ENCODE results near the gene ERAS. TPM values are rescaled to one million over a fixed set of nuclear protein-coding genes. Genes with fewer than 3 reads are reported as not detected.

Gene ERAS
- total RNA-seq, 2 experiments from 2014 or later = not detected

- H3K4me3 ChIP-seq (ENCODE audit: low read length) = no peak overlapping the region
- no peaks in the 10 kb centered on the region for H3K9me3 ChIP-seq (ENCODE audit: control insufficient read depth in 1 of 2, insufficient read depth in 1 of 2, low read length in 2 of 2)
- no peaks in the 10 kb centered on the region for H3K9me3 Mint-ChIP-seq
- POLR2A ChIA-PET = no interaction called here
- CTCF ChIA-PET = no interaction called here
- H3K36me3 Mint-ChIP-seq (ENCODE audit: low read depth) = no peaks in the 10 kb centered on the region
- ATAC-seq (ENCODE audit: poor library complexity) (no peak), DNase-seq (no peak)
- TF ChIP-seq CTCF (IDR thresholded peaks at IDR 0.05) = no peak
- no peaks in the 10 kb centered on the region for H3K4me1 Mint-ChIP-seq (ENCODE audit: low read depth)
- no peak overlapping the region for H3K27ac ChIP-seq (ENCODE audit: low read depth in 1 of 2, low read length in 2 of 2)
- peaks cover 4% of the 10 kb centered on the region for H3K4me1 ChIP-seq (ENCODE audit: insufficient read depth, low read length)
- H3K36me3 ChIP-seq (ENCODE audit: insufficient read depth, low read length) = no peaks in the 10 kb centered on the region
- H3K27me3 ChIP-seq (ENCODE audit: control insufficient read depth in 1 of 2, insufficient read depth in 2 of 2, low read length in 2 of 2) = no peaks in the 10 kb centered on the region
- H3K27me3 Mint-ChIP-seq = no peaks in the 10 kb centered on the region
- H3K4me3 Mint-ChIP-seq = no peak overlapping the region
- intact Hi-C loops (cut with DNase I, micrococcal nuclease) = loop anchor here in 1 of 2 experiments (5.0 kb wide), 1 partner anchor 40 kb away; no protein-coding TSS in a partner anchor
- no peak overlapping the region for H3K27ac Mint-ChIP-seq
Observed at GRCh38 chrX:48792219-48792618, 34.1 kb upstream of the ERAS start.

- no peak overlapping the region for H3K27ac ChIP-seq (ENCODE audit: low read depth in 1 of 2, low read length in 2 of 2)
- no peaks in the 10 kb centered on the region for H3K27me3 Mint-ChIP-seq
- no peaks in the 10 kb centered on the region for H3K9me3 Mint-ChIP-seq
- no peak overlapping the region for H3K4me3 Mint-ChIP-seq
- no peaks in the 10 kb centered on the region for H3K9me3 ChIP-seq (ENCODE audit: control insufficient read depth in 1 of 2, insufficient read depth in 1 of 2, low read length in 2 of 2)
- no peaks in the 10 kb centered on the region for H3K36me3 Mint-ChIP-seq (ENCODE audit: low read depth)
- H3K36me3 ChIP-seq (ENCODE audit: insufficient read depth, low read length) = no peaks in the 10 kb centered on the region
- H3K4me1 ChIP-seq (ENCODE audit: insufficient read depth, low read length) = peaks cover 4% of the 10 kb centered on the region
- intact Hi-C loops (cut with DNase I, micrococcal nuclease) = loop anchor here in 1 of 2 experiments (5.0 kb wide), 1 partner anchor 42 kb away; no protein-coding TSS in a partner anchor
- TF ChIP-seq CTCF (IDR thresholded peaks at IDR 0.05) = no peak
- ATAC-seq (ENCODE audit: poor library complexity) (no peak), DNase-seq (no peak)
- no peak overlapping the region for H3K4me3 ChIP-seq (ENCODE audit: low read length)
- no peak overlapping the region for H3K27ac Mint-ChIP-seq
- POLR2A ChIA-PET = no interaction called here
- H3K27me3 ChIP-seq (ENCODE audit: control insufficient read depth in 1 of 2, insufficient read depth in 2 of 2, low read length in 2 of 2) = no peaks in the 10 kb centered on the region
- H3K4me1 Mint-ChIP-seq (ENCODE audit: low read depth) = no peaks in the 10 kb centered on the region
- CTCF ChIA-PET = no interaction called here
Observed at GRCh38 chrX:48793935-48794334, 32.4 kb upstream of the ERAS start.

GRCh38 chrX:48794340-48794910 is 31.9 kb upstream of the ERAS start:
- Histone ChIP-seq H3K9me3 (ENCODE audit: control insufficient read depth in 1 of 2, insufficient read depth in 1 of 2, low read length in 2 of 2) (no peaks in the 10 kb centered on the region), H3K27ac (ENCODE audit: low read depth in 1 of 2, low read length in 2 of 2) (no peak overlapping the region), H3K27me3 (ENCODE audit: control insufficient read depth in 1 of 2, insufficient read depth in 2 of 2, low read length in 2 of 2) (no peaks in the 10 kb centered on the region), H3K4me3 (ENCODE audit: low read length) (no peak overlapping the region), H3K4me1 (ENCODE audit: insufficient read depth, low read length) (peaks cover 4% of the 10 kb centered on the region), H3K36me3 (ENCODE audit: insufficient read depth, low read length) (no peaks in the 10 kb centered on the region)
- Mint-ChIP-seq H3K4me1 (ENCODE audit: low read depth) (no peaks in the 10 kb centered on the region), H3K27ac (no peak overlapping the region), H3K9me3 (no peaks in the 10 kb centered on the region), H3K36me3 (ENCODE audit: low read depth) (no peaks in the 10 kb centered on the region), H3K27me3 (no peaks in the 10 kb centered on the region), H3K4me3 (no peak overlapping the region)
- no peak for DNase-seq
- ATAC-seq (ENCODE audit: poor library complexity) = no peak
- ChIA-PET POLR2A (no interaction called here), CTCF (no interaction called here)
- no peak for TF ChIP-seq CTCF (IDR thresholded peaks at IDR 0.05)
- intact Hi-C loops (cut with DNase I, micrococcal nuclease) = loop anchor here in 1 of 2 experiments (5.0 kb wide), 1 partner anchor 42 kb away; no protein-coding TSS in a partner anchor

All from CD4-positive, alpha-beta T cell (primary cell).